ES-I3 (cell line): ENCODE results near the gene ZNF74.

Experiments
- H3K36me3 ChIP-seq: 2 replicates; pipeline ENCODE4 v1.6.1; 2013; ENCODE audit warnings: mild to moderate bottlenecking, low read length, control low read depth, moderate library complexity; ENCODE audit not compliant: insufficient read depth
- H3K4me1 ChIP-seq: 2 replicates; pipeline ENCODE4 v1.6.1; 2013; ENCODE audit warnings: mild to moderate bottlenecking, control low read depth, low read length; ENCODE audit not compliant: insufficient read depth
- H3K9ac ChIP-seq: 2 replicates; pipeline ENCODE4 v1.6.1; 2013; ENCODE audit warnings: low read depth, mild to moderate bottlenecking, low read length, moderate library complexity
- H3K9me3 ChIP-seq: 2 replicates; pipeline ENCODE4 v1.6.1; 2013; ENCODE audit warnings: mild to moderate bottlenecking, low read length, moderate library complexity; ENCODE audit not compliant: control insufficient read depth, insufficient read depth

Gene ZNF74

DNA sequence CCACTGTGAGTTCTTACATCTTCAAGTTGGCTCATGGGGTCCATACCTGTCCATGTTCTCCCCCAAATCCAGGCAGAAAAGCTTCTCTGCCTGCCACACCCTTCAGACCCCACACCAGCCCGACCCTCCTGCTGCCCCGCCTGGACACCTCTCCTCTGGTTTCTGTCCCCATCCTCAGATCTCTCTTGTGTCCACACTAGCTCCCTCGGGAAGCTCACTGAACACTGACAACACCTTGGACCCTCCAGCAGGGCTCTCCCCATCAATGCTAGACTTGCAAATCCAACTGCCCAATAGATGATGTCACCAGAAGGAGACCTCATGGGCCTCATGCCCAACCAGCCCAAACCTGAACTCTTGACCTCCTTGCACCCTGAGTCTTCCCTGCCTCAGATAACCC lies 40.8 kb downstream of the ZNF74 start:
- no peaks in the 10 kb centered on the region for H3K9me3 ChIP-seq

DNA sequence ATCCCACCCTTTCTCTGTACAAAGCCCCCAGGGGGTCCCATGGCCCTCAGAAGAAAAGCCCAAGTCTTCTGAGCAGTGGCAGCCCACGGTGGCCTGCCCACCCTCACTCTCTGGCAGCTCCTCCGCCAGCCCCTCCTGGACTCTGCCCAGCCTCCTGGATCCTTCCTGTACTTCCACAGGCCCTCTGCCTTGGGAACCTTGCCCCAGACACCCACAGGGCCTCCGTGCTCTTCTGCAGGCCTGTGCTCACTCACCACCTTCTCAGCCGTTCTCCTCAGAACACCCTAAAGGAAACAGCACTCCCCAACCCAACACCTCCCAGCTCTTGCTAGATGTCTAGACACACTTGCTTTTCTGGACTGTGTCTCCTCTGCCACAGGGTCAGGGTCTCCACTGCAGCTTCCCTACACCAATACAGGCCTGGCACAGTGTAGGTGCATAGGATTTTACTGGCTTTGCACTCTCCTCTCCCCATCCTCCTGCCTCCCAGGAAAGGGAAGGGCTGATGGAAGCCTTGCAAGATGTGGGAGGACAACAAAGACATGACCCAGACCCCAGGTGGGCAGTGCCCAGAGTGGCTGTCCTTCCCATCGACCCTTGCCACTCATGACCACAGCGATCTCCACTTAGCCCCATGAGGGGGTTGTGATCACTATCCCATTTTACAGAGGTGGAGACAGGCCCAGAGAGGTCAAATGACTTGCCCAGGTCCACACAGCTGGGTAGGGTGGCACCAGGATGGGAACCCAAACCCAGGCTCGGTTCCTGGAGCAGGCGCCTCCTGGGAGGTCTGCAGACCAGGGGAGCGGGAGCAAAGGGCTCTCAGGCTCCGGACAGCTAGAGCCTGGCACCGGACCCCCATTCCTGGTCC lies 41.7 kb downstream of the ZNF74 start:
- peaks cover 11% of the 10 kb centered on the region; the same call in 1 of the 2 replicates for H3K4me1 ChIP-seq
- peak overlapping the region; percentile 77; the same call in 1 of the 2 replicates for H3K9ac ChIP-seq
- no peaks in the 10 kb centered on the region for H3K36me3 ChIP-seq
- H3K9me3 ChIP-seq = no peaks in the 10 kb centered on the region

More for the DNA sequence above, 40.8 kb downstream of the ZNF74 start:
- Histone ChIP-seq H3K4me1 (peaks cover 11% of the 10 kb centered on the region; the same call in 1 of the 2 replicates), H3K36me3 (no peaks in the 10 kb centered on the region), H3K9ac (no peak overlapping the region)

DNA sequence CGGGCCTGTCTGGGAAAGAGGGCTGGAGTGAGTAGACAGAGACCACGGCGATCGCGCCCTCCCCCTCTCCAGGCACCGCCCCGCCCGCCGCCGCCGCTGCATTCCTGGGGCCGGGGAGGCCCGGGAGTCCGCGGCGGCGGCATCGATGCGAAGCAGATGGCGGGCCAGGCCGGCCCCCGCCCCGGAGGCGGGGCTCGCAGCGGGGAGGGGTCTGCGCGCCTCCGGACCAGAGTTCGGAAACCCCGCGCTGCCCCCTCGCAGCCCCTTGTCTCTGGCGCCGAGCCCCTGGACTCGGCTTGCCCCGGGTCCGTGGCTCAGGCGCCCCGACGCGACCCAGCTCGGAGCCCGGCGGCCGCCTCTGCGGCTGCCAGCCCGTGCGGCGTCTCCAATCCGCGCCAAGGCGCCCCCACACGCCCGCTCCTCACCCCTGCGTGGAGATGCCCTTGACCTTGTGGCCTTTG lies 42.4 kb downstream of the ZNF74 start:
- peaks cover 11% of the 10 kb centered on the region; the same call in 1 of the 2 replicates for H3K4me1 ChIP-seq
- H3K36me3 ChIP-seq = no peaks in the 10 kb centered on the region
- H3K9me3 ChIP-seq = no peaks in the 10 kb centered on the region
- H3K9ac ChIP-seq = peak overlapping the region; percentile 77

DNA sequence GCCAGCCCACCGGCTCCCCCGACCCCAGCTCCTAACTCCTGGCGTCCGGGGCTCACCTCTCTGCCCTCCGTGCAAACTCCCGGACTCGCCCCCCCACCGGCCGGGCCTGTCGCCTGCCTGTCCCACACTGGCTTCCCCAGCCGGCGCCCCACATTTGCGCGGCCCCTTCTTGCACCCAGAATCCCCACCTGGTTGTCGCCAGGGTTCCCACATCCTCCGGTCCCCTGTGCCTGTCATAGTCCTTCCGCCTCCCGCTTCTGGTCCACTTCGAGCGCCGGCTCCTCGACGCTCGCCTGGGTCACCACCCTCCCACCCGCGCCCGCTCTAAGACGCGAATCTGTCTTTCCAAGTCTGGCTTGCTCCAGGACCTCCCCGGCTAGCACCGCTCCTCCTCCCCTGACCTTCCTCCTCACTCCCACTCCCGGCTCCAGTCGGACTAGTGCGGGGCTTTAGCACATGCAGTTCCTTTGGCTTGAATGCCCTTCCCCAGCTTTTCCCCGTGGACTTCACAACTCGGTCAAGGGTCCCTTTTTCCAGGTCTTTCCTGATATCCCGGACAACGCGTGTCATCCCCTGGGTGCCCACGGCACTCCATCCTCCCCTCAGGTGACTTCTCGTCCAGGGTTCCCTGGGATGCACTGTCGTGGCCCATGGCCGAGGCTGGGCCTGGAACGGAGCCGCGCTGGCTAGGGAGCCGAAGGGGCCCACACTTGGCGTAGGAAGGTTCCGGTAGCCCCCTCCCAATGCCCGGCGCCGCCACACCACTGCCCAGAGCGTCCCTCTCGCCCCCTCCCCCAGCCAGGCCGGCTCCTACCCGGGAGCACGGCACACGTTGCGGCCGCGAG lies 43.0 kb downstream of the ZNF74 start:
- no peaks in the 10 kb centered on the region for H3K36me3 ChIP-seq

DNA sequence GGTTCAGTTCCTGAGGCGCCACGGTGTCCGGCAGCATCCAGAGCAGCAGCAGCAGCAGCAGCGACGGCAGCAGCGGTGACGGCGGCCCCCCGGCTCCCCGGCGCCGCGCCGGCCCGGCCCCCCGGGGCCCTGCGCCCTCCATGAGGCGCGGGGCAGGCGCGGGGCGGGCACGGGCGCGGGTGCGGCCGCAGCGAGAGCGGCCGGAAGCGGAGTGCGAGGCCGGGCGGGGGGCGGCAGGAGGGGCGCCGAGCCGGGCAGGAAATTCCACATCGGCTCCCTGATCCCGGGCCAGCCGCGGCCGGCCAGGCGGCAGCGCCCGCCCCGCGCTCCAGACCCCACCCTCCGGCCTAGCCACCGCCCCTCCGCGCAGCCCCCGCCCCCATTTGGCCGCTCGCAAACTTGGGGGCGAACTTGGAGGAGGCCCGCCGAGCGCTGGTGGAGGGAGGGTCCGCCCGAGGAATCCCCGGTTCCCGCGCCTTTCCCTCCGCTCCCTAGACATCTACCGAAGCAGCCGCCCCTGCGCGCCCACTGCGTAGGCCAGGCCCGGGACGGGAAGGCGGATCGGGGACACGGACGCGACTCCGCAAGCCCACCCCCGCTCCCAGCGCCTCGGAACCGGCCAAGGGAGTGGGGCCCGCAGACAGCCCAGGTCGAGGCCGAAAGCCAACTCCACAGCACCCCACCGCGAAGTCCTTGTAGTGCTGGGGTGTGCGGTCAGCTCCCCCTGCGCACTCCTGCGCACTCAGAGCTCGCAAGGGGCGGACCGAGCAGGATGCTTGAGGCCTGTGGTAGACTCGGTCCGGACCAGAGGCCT lies 43.9 kb downstream of the ZNF74 start, which contains the start of gene SCARF2:
TSS of gene SCARF2 (minus strand) at position 213 of the 814 bp plus-strand sequence. CDS start at position 142, 71 bp downstream.
- peaks cover 11% of the 10 kb centered on the region; the same call in 1 of the 2 replicates for H3K4me1 ChIP-seq
- no peaks in the 10 kb centered on the region for H3K36me3 ChIP-seq
- H3K9me3 ChIP-seq = no peaks in the 10 kb centered on the region
- H3K9ac ChIP-seq = peak within 1 kb of the TSS; percentile 77

More for the DNA sequence above, 43.0 kb downstream of the ZNF74 start:
- Histone ChIP-seq H3K4me1 (peaks cover 11% of the 10 kb centered on the region; the same call in 1 of the 2 replicates), H3K9me3 (no peaks in the 10 kb centered on the region), H3K9ac (peak overlapping the region; percentile 77)

DNA sequence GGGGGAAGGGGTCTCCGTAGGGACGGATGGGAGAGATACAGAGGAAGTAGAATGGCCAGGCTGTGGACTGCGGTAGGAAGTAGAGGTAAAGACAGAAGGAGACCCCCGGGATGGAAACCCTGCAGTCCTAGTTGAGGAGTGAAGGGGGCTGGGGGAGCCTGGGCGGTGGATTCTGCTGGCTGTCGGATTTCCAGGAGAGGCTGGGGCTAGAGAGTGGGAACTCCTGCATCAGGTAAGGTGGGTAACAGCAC lies 44.4 kb downstream of the ZNF74 start:
- Histone ChIP-seq H3K9ac (peak overlapping the region; percentile 77; the same call in 1 of the 2 replicates), H3K9me3 (no peaks in the 10 kb centered on the region), H3K36me3 (no peaks in the 10 kb centered on the region), H3K4me1 (peaks cover 11% of the 10 kb centered on the region; the same call in 1 of the 2 replicates)

DNA sequence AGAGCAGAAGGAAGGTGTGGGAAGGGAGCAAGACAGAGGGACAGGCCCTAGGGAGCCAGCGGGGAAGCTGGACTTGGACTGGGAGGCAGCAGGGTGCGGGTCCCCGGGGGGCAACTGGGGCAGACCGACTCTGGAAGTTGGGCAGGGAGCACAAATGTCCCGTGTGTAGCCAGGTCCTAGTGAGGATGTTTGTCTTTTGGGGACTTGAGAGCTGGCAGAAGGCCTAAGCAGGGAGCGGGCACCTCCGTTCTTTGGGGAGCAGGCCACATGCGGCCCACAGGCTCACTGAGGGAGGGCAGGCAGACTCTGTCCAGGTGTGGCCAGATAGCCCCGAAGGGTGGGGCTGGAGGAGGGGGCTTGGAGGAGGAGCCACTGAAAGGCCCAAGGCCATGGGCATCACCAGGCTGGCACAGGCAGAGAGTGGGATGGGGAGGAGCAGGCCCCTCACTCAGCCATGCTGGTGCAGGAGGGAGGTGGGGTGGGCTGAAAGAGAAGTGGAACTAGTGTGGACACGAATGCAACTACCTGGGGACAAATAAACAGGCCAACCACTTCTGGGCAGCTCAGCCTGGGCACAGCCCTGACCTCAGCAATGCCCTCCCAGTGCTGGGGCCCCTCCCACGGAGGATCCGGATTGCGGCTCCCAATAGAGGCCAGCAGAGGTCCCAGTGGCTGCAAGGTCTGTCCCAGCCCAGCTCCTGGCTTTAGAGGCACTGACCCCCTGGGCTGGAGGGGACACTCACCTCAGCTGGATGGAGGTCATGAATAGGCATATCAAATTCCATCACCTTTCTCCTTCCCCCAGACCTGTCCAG lies 44.9 kb downstream of the ZNF74 start:
- Histone ChIP-seq H3K36me3 (no peaks in the 10 kb centered on the region), H3K4me1 (peaks cover 11% of the 10 kb centered on the region; the same call in 1 of the 2 replicates), H3K9ac (peak overlapping the region; percentile 77; the same call in 1 of the 2 replicates)

DNA sequence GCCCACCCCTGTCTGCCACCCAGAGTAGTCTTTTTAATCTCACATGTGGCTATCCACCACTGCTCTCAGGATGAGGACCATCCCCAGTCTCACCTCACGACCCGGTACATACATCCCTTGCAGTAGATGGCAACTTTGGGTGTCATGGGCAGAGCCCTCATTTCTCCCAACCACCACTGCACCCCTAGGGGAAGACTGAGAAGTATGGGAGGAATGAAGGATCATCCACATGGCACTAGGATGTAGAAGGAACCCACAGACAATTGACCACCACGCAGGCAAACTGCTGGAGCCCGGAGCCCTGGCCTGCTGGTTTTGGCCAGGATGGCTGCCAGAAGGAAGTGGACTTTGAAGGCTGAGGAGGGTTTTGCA lies 45.6 kb downstream of the ZNF74 start:
- Histone ChIP-seq H3K9ac (no peak overlapping the region), H3K36me3 (no peaks in the 10 kb centered on the region), H3K9me3 (no peaks in the 10 kb centered on the region), H3K4me1 (peaks cover 11% of the 10 kb centered on the region; the same call in 1 of the 2 replicates)

More for the DNA sequence above, 44.9 kb downstream of the ZNF74 start:
- no peaks in the 10 kb centered on the region for H3K9me3 ChIP-seq

DNA sequence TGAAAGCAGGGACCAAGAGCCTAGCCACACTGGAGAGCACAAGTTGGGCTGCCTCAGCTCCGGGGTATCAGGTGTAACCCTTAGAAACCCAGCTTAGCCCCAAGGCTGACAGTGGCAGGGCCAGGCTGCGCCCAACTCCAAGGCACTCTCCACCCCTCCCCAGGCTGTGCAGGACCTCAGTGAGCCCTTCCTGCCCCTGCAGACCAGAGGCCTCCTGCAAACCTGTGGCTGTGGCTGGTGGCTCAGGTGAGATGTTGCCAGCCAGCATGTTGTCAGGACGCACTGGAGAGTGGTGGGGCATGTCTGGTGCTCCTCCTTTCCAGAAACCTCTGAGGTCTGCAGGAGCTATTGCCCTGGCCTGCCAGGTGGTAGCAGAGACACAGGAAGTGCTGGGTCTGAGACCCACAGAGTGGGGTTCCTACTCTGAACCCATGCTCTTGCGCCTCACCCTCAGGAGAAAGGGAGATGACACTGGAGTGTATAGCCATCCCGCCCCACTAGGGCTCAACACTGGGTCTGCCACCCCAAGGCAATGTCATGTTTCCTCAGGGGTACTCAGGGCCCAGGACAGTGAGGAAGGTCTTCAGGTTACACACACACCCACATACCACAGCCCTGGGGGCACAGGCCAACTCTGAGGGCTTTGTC lies 46.1 kb downstream of the ZNF74 start:
- H3K9ac ChIP-seq = no peak overlapping the region

DNA sequence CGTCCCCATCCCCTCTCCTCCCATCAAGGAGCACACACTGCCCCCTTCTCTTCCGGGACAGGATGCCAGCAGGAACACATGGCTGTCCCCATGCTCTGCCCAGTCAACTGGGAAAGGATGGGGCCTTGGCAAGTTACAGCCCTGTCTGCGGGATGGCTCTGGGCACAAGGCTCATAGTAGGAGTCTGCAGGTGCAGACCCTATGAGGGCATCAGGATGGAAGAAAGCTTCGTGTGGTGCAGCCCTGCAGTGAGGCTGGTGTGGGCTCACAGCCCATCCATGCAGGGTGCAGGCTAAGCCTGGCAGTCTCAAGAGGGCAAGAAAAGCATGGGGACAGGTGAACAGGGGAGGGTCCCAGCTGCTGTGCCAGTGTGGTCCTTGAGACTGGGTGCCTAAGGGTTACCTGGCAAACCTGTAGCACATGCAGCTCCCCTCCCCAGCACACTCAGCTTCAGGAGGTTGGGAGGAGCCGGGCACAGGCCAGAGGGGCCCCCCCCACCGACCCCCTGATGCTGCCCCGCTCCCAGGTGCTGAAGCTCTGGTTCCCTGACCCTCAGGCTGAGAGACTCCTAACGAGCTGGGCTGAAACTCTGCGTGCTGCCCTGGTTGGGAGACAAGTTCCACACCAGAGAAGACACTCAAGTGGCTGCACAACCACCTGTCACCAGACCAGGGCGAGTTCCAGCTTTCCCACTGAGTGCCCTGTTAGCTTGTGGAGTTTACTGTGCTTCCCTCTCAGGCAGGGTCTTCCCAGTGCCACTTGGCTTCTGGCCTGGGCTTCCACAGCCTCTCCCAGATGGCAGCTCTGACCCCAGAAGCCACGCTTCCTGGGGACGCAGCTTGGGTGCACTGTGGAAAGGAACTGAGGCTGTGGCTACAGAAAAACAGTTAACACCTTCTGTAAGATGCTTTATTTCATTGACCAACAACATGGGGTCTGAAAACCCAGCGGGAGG lies 47.0 kb downstream of the ZNF74 start:
- no peaks in the 10 kb centered on the region for H3K9me3 ChIP-seq
- no peaks in the 10 kb centered on the region for H3K36me3 ChIP-seq
- H3K9ac ChIP-seq = no peak overlapping the region
- peaks cover 5% of the 10 kb centered on the region; the same call in 1 of the 2 replicates for H3K4me1 ChIP-seq

More for the DNA sequence above, 46.1 kb downstream of the ZNF74 start:
- Histone ChIP-seq H3K4me1 (peaks cover 11% of the 10 kb centered on the region; the same call in 1 of the 2 replicates), H3K9me3 (no peaks in the 10 kb centered on the region), H3K36me3 (no peaks in the 10 kb centered on the region)

DNA sequence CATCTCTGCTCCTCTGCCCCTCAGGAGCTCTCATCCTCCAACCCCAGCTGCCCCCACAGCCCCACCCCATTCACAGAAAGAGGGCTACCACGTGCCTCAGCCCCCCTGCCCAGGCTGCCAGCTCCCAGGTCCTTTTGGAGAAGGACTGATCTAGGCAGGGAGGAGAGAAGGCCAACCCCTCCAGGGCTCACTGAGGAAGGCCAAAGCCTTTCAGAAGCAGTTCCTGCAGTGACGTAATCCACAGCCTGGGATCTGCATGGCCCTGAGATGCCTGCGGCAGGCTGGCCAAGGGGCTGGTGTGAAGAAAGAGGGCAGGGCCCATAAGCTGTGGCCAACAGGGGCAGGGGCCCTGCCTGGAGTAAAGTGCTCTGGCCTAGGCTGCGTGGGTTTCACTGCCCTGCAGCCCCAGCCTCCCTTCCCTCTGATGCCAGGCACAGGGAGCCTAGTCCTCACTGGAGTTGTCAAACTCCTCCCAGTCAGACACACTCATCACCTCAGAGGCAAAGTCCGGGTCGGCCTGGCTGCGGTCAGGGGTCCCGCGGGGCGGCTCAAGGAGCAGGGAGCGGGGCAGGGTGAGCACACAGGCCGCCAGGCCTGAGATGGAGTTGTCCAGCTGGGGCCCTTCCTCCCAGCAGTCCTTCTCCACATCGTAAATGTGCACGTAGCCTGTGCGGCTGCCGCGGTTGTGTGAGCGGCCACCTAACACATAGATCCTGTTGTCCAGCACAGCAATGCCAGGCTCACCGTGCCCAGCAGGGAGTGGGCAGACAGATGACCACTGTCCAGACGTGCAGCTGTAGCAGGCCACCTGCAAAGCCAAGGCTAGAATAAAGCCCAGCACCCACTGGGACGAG lies 47.9 kb downstream of the ZNF74 start:
- Histone ChIP-seq H3K9ac (no peak overlapping the region), H3K4me1 (peaks cover 3% of the 10 kb centered on the region; the same call in 1 of the 2 replicates), H3K36me3 (no peaks in the 10 kb centered on the region), H3K9me3 (no peaks in the 10 kb centered on the region)
